GM15510 (cell line): ENCODE data around the gene ZNF836.
A peak's percentile ranks its signal among the peaks of the same experiment; 100 is the strongest.

Source experiments
- POLR2A ChIP-seq: IDR thresholded peaks from 3 replicates; pipeline ENCODE4 v1.6.1; 2011; ENCODE audit warnings: borderline replicate concordance; ENCODE audit not compliant: insufficient read length; ENCODE audit errors: extremely low read depth

The ZNF836 gene

DNA sequence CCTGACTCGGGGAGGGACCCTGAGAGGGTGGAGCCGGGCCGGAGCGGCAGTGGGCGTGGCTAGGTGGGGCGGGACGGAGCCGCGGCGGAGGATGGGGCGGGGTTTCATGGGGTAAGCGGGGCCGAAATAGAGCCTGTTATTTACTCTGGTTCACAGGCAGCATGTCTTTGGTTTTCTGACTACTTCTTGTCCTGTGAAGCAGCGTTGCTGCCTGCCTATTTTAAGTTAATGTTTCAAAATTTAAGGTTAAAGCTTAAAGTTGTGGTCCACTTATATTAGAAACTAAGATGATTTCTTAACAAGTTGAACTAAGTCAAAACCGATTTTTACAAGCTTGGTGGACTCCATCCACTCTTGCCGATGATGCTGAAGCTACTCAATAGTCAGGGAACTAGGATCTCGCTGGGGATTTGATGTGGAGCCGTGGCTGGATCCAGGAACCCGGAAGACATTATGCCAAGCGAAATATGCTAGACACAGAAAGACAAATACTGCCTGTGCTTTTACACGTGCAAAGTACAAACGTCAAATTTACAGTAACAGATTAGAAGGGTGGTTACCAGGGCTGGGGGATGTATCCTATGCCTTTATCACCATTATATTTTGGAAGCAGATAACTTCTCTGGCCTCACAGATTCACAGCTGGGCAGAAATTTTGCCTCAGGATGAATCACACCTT is 31.2 kb downstream of the ZNF836 start:
- no peak for TF ChIP-seq POLR2A

DNA sequence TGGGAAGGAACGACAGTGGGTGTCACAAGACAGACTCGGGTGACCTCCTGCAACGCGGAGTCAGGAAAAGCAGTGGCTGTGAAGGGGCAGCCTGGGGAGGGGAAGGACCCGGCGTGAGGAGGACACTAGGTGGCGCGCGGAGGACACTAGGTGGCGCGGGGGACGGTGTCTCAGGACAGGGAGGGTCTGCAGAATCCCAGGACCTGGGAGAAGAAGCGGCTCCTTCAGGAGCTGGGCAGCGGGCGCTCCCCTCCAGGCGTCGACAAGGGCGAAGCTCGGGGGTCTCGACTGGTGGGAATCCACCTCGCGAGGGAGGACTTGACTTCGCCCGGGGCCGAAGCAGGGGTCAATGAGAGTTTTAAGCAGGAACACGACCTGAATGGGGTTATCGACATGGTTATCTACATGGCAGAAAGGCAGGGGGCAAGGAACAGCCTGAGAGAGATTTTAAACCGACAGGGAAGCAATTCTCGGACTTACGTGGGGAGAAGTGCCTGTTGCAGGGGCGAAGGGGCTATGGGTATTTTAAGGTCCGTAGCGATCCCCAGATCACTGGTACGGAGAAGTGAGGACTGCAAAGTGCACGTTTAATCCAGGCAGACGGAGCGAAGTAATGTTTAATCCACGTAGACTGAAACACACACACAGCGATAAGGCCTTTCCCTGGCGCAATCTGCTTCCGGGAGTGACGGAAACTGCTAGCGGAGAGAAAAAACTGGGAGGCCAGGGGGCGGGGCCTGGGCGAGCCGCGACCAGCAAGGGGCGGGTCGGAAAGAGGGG is 32.0 kb downstream of the ZNF836 start, which contains the start of gene ZNF616:
Gene ZNF616 (minus strand): TSS at position 687 of the 780 bp plus-strand sequence. CDS start 9,426 bp downstream, outside the sequence.
- TF ChIP-seq POLR2A, result peak; percentile 59

DNA sequence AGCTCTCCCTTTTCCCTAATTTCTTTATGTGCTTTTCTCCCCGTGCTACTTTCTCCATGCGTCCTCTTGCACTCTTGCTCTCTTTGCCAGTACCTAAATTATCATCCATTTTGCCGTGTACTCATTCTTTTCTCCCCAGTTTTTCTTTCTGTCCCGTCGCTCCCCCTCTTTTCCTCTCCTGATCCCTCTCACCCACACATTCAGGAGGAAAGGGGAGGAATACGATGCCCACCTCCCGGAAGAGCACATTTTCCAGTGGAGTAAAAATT is 32.5 kb downstream of the ZNF836 start:
- TF ChIP-seq POLR2A, result no peak

GRCh38 chr19:52138278-52138982 is 33.0 kb downstream of the ZNF836 start:
- no peak for TF ChIP-seq POLR2A

DNA sequence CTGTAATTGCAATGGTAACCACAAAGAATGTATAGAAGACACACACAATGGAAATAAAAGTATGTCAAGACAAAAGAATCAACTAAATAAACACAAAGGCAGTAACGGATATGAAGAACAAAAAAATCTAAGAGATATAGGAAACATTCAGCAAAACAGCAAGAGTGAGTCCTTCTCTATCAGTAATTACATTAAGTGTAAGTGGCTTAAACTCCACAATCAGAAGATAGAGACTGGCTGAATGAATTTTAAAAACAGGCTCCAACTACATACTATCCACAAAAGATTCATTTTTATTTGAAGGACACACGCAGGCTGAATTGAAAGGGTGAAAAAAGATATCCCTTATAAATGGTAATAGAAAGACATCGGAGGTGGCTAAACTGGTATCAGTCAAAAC is 51.1 kb downstream of the ZNF836 start:
- TF ChIP-seq POLR2A, result no peak

GRCh38 chr19:52115526-52116053 is 55.8 kb downstream of the ZNF836 start:
- TF ChIP-seq POLR2A, result no peak

- TF ChIP-seq POLR2A, result no peak
Observed at GRCh38 chr19:52114691-52115090, 56.7 kb downstream of the ZNF836 start.

DNA sequence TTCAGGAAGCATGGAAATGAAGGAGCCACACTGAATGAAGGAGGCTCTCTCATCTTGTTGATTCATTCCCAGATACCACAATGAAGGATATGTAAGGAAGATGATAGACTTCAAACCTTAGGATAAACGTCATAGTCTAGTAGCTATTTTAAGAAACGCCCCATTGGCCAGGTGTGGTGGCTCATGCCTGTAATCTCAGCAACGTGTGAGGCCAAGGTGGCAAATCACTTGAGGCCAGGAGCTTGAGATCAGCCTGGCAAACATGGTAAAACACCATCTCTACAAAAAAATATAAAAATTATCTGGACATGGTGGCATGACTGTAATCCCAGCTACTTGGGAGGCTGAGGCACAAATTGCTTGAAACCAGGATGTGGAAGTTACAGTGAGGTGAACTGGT is 58.8 kb downstream of the ZNF836 start:
- no peak for TF ChIP-seq POLR2A

- TF ChIP-seq POLR2A, result no peak
Observed at GRCh38 chr19:52110780-52111179, 60.6 kb downstream of the ZNF836 start.
